HepG2 (cell line): ENCODE data around the gene COPZ2. TPM values are rescaled to one million over a fixed set of nuclear protein-coding genes. Genes with fewer than 3 reads are reported as not detected.
A peak's percentile ranks its signal among the peaks of the same experiment; 100 is the strongest.

ENCODE experiments used
- BCL3 ChIP-seq: sonication (generic); formaldehyde crosslinking; IDR thresholded peaks from 2 replicates; pipeline ENCODE4 v1.5.1; 2020; ENCODE audit warnings: mild to moderate bottlenecking, missing genetic modification reagents, moderate library complexity
- KLF15 ChIP-seq: sonication (generic); formaldehyde crosslinking; IDR thresholded peaks from 2 replicates; pipeline ENCODE4 v1.8.1; 2023; ENCODE audit warnings: borderline replicate concordance, mild to moderate bottlenecking, inconsistent platforms, missing genetic modification reagents, mixed read lengths
- MAX ChIP-seq: IDR thresholded peaks from 2 replicates; pipeline ENCODE4 v1.6.1; 2012; ENCODE audit warnings: inconsistent platforms
- MNT ChIP-seq: fragments of 450-650 bp; IDR thresholded peaks from 2 replicates; pipeline ENCODE4 v1.6.1; 2016
- NFE2 ChIP-seq: sonication (generic); formaldehyde crosslinking; IDR thresholded peaks from 2 replicates; pipeline ENCODE4 v1.4.0; 2020; ENCODE audit warnings: missing genetic modification reagents
- RNF219 ChIP-seq: sonication (generic); formaldehyde crosslinking; IDR thresholded peaks from 2 replicates; pipeline ENCODE4 v1.5.0; 2020; ENCODE audit warnings: mild to moderate bottlenecking, missing genetic modification reagents
- TARDBP ChIP-seq: sonication (generic); formaldehyde crosslinking; IDR thresholded peaks from 2 replicates; pipeline ENCODE4 v1.8.0; 2022; ENCODE audit warnings: mild to moderate bottlenecking, missing genetic modification reagents
- TRAFD1 ChIP-seq: sonication (generic); formaldehyde crosslinking; IDR thresholded peaks from 2 replicates; pipeline ENCODE4 v1.5.1; 2020; ENCODE audit warnings: missing genetic modification reagents, mild to moderate bottlenecking, borderline replicate concordance
- XBP1 ChIP-seq: sonication (generic); formaldehyde crosslinking; IDR thresholded peaks from 2 replicates; pipeline ENCODE4 v1.5.0; 2020; ENCODE audit warnings: missing genetic modification reagents
- ZBTB20 ChIP-seq: sonication (generic); formaldehyde crosslinking; IDR thresholded peaks from 2 replicates; pipeline ENCODE4 v1.8.1; 2023; ENCODE audit warnings: missing genetic modification reagents, low read depth, mild to moderate bottlenecking, borderline replicate concordance
- ZNF354B ChIP-seq: sonication (generic); formaldehyde crosslinking; IDR thresholded peaks from 2 replicates; pipeline ENCODE4 v1.8.0; 2022; ENCODE audit warnings: mild to moderate bottlenecking, missing genetic modification reagents
- ZNF468 ChIP-seq: sonication (generic); formaldehyde crosslinking; IDR thresholded peaks from 2 replicates; pipeline ENCODE4 v1.8.0; 2022; ENCODE audit warnings: mild to moderate bottlenecking, moderate library complexity, missing genetic modification reagents
- ZNF570 ChIP-seq: sonication (generic); formaldehyde crosslinking; IDR thresholded peaks from 2 replicates; pipeline ENCODE4 v1.4.0; 2020; ENCODE audit warnings: mild to moderate bottlenecking, missing genetic modification reagents, borderline replicate concordance
- ZNF574 ChIP-seq: sonication (generic); formaldehyde crosslinking; IDR thresholded peaks from 2 replicates; pipeline ENCODE4 v1.4.0; 2020; ENCODE audit warnings: missing genetic modification reagents
- ZNF782 ChIP-seq: sonication (generic); formaldehyde crosslinking; IDR thresholded peaks from 2 replicates; pipeline ENCODE4 v1.4.0; 2020; ENCODE audit warnings: missing genetic modification reagents, mild to moderate bottlenecking, borderline replicate concordance
- ZNF850 ChIP-seq: sonication (generic); formaldehyde crosslinking; conservative IDR thresholded peaks from 2 replicates; pipeline ENCODE4 v1.9.0; 2021; ENCODE audit warnings: mild to moderate bottlenecking, missing genetic modification reagents
- polyA plus RNA-seq, 8 experiments: library from polyadenylated mRNA; depleted of rRNA in 3 of 8; stranded (reverse) in 7 of 8; unstranded in 1 of 8; fragments of >200 nt; fragmentation: Illumina TruSeq in 4 of 8; extraction: Trizol in 4 of 8; gene quantifications; 2 replicates each; pipeline versions ENCODE4 v1.2.1 to v1.2.3, GENCODE V29; 2011 to 2016; ENCODE audit warnings: low read depth in 4 of 8, missing spikeins in 1 of 8, mixed read lengths in 1 of 8; ENCODE audit not compliant: insufficient read depth in 1 of 8
- total RNA-seq, 5 experiments: library from RNA; depleted of rRNA; stranded (reverse); fragments of >200 nt; fragmentation: Illumina TruSeq; extraction: Trizol; gene quantifications; 2 replicates each; pipeline ENCODE4 v1.2.3, GENCODE V29; 2016; ENCODE audit warnings: low read depth in 1 of 5

COPZ2 gene
- total and polyA plus RNA-seq, 2 of the 13 experiments (the other 11 are each of a cell fraction or from before 2014, with no cell fraction given) = 0.61 to 1.5 TPM

- TF ChIP-seq TRAFD1 (CRISPR knock-in tag) (0 out of 2 replicates have a peak, but pooled peaks have one; percentile 87), ZNF354B (CRISPR knock-in tag) (peak; percentile 86; the same call in 1 of the 2 replicates), ZBTB20 (peak; percentile 22; the same call in 1 of the 2 replicates), ZNF574 (CRISPR knock-in tag) (no peak; the same call in 1 of the 2 replicates), ZNF468 (CRISPR knock-in tag) (peak; percentile 89; the same call in 1 of the 2 replicates), BCL3 (peak; percentile 42; the same call in 1 of the 2 replicates), MNT (no peak), ZNF782 (CRISPR knock-in tag) (peak; percentile 89), ZNF850 (no peak; the same call in 1 of the 2 replicates), TARDBP (CRISPR knock-in tag) (no peak; the same call in 1 of the 2 replicates), KLF15 (CRISPR knock-in tag) (no peak), XBP1 (no peak), RNF219 (CRISPR knock-in tag) (no peak; the same call in 1 of the 2 replicates), NFE2 (no peak), MAX (peak; percentile 90), ZNF570 (CRISPR knock-in tag) (peak; percentile 90; the same call in 1 of the 2 replicates)
These were observed 10.3 kb upstream of the COPZ2 start, which contains the start of gene NFE2L1 (continued) for GRCh38 chr17:48047741-48048383.
